Endothelial cell of umbilical vein (primary cell): Measurements from ENCODE around the gene ARHGAP29.

Source experiments
- EZH2 ChIP-seq: IDR thresholded peaks from 2 replicates; pipeline ENCODE4 v1.6.1; 2012; ENCODE audit warnings: borderline replicate concordance, low read depth, mild to moderate bottlenecking, moderate library complexity, low read length, inconsistent platforms; ENCODE audit not compliant: severe bottlenecking
- FOS ChIP-seq: IDR thresholded peaks from 2 replicates; pipeline ENCODE4 v1.6.1; 2011; ENCODE audit warnings: mild to moderate bottlenecking, low read length, moderate library complexity, borderline replicate concordance; ENCODE audit not compliant: insufficient read depth
- JUN ChIP-seq: IDR thresholded peaks from 2 replicates; pipeline ENCODE4 v1.6.1; 2011; ENCODE audit warnings: borderline replicate concordance, low read depth; ENCODE audit not compliant: insufficient read length, insufficient read depth
- POLR2A ChIP-seq: IDR thresholded peaks from 2 replicates; pipeline ENCODE4 v1.6.1; 2012; ENCODE audit warnings: low read depth, mild to moderate bottlenecking, control low read depth, low read length
- POLR2AphosphoS5 ChIP-seq: IDR thresholded peaks from 2 replicates; pipeline ENCODE4 v1.6.1; 2012; ENCODE audit warnings: low read depth, mild to moderate bottlenecking, control low read depth, low read length, moderate library complexity; ENCODE audit not compliant: insufficient read depth
- TF ChIP-seq, protein P1 (sequence below), 2 donors: IDR thresholded peaks; 1 replicate in 1 of 2; 2 replicates in 1 of 2; pipeline ENCODE4 v1.5.1; 2011; ENCODE audit warnings: low read length in 2 of 2, mild to moderate bottlenecking in 2 of 2, moderate library complexity in 2 of 2, control low read depth in 1 of 2, inconsistent platforms in 1 of 2, low read depth in 1 of 2; ENCODE audit not compliant: insufficient read depth in 1 of 2; ENCODE audit errors: extremely low read depth in 1 of 2
- TF ChIP-seq, protein P2 (sequence below): IDR thresholded peaks from 2 replicates; pipeline ENCODE4 v1.6.1; 2011; ENCODE audit not compliant: insufficient read depth, insufficient read length

DNA sequence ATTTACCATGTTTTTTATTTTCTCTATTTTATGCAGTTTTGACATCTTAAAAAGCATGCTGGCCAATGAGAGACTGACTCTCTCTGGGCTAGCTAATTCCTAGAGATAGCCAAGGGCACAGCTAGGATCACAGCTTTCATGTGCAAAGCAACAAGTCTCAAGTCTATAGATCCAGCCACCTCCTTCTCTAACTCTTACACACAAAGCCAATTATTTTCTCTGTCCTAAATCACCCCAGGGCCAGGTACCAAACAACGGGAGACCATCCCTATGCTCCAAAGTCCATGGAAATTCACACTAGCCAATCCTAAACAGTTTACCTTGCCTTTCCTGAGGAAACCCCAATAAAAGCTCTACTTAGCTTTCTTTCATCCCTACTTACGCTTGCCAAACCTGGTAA lies 38.0 kb downstream of the ARHGAP29 start:
- TF ChIP-seq EZH2, result no peak
- TF ChIP-seq POLR2A, result peak; percentile 27
- TF ChIP-seq, protein P1, sequence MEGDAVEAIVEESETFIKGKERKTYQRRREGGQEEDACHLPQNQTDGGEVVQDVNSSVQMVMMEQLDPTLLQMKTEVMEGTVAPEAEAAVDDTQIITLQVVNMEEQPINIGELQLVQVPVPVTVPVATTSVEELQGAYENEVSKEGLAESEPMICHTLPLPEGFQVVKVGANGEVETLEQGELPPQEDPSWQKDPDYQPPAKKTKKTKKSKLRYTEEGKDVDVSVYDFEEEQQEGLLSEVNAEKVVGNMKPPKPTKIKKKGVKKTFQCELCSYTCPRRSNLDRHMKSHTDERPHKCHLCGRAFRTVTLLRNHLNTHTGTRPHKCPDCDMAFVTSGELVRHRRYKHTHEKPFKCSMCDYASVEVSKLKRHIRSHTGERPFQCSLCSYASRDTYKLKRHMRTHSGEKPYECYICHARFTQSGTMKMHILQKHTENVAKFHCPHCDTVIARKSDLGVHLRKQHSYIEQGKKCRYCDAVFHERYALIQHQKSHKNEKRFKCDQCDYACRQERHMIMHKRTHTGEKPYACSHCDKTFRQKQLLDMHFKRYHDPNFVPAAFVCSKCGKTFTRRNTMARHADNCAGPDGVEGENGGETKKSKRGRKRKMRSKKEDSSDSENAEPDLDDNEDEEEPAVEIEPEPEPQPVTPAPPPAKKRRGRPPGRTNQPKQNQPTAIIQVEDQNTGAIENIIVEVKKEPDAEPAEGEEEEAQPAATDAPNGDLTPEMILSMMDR (IDR thresholded peaks at IDR 0.05; ENCODE audit: extremely low read depth in 1 of 2, insufficient read depth in 1 of 2, low read depth in 1 of 2, low read length in 2 of 2), result no peak
- no peak for TF ChIP-seq POLR2AphosphoS5
- no peak for TF ChIP-seq FOS
- no peak for TF ChIP-seq JUN
- TF ChIP-seq, protein P2, sequence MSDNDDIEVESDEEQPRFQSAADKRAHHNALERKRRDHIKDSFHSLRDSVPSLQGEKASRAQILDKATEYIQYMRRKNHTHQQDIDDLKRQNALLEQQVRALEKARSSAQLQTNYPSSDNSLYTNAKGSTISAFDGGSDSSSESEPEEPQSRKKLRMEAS, result no peak
